Astrocyte (in vitro differentiated cells and primary cell): ENCODE results near the gene EGFR.

Experiments
- CTCF ChIP-seq: IDR thresholded peaks from 2 replicates; pipeline ENCODE4 v1.5.1; 2011; ENCODE audit warnings: low read depth, mild to moderate bottlenecking, inconsistent platforms, low read length, moderate library complexity; ENCODE audit not compliant: insufficient read depth
- EZH2 ChIP-seq: IDR thresholded peaks from 2 replicates; pipeline ENCODE4 v1.6.1; 2012; ENCODE audit warnings: mild to moderate bottlenecking, low read length, inconsistent platforms; ENCODE audit not compliant: insufficient read depth

- TF ChIP-seq CTCF (no peak), EZH2 (no peak)
Observed at GRCh38 chr7:55236476-55236875, 217.7 kb downstream of the EGFR start.
